Measurements from ENCODE around the gene ZW10. TPM values are rescaled to one million over a fixed set of nuclear protein-coding genes. Genes with fewer than 3 reads are reported as not detected.

The ZW10 gene
- total RNA-seq, 1 experiment from 2014 or later, result 21.0 TPM

- no peaks in the 10 kb centered on the region for H4K20me1 ChIP-seq (ENCODE audit: insufficient read depth)
- ChIA-PET CTCF (no interaction called here), RAD21 (ENCODE audit: low non-redundant PET in 1 of 2, low total read pairs in 2 of 2, uncharacterized antibody in 2 of 2, unreplicated experiment in 2 of 2) (no interaction called here), POLR2A (no interaction called here)
- no peak overlapping the region for H3K4me2 ChIP-seq (ENCODE audit: low read length)
- no peak overlapping the region for H3K4me3 ChIP-seq (replicated peaks in 1 of 2; ENCODE audit: low read depth in 1 of 2, low read length in 2 of 2)
- no peak overlapping the region for H3K9ac ChIP-seq (ENCODE audit: low read length)
- H3K4me1 ChIP-seq (ENCODE audit: control insufficient read depth in 1 of 2, insufficient read depth in 2 of 2, low read length in 2 of 2), result no peaks in the 10 kb centered on the region
- H3K9me3 ChIP-seq (ENCODE audit: control insufficient read depth in 1 of 2, insufficient read depth in 1 of 2, low read depth in 1 of 2, low read length in 2 of 2), result no peaks in the 10 kb centered on the region
- intact Hi-C loops (cut with micrococcal nuclease), result no loop called here
- H3K36me3 ChIP-seq (ENCODE audit: control insufficient read depth in 1 of 2, insufficient read depth in 2 of 2, low read length in 2 of 2), result peaks cover 22 to 35% of the 10 kb centered on the region in 2 experiments; a peak in 3 of 4 replicates
- no peak for DNase-seq (ENCODE audit: low read depth, low spot score)
- ATAC-seq, result no peak
- no peak overlapping the region for H3K27ac ChIP-seq (ENCODE audit: low read depth, low read length)
- no peaks in the 10 kb centered on the region for H3K79me2 ChIP-seq (ENCODE audit: insufficient read depth, low read length)
- H3K27me3 ChIP-seq (ENCODE audit: insufficient read depth, low read length), result no peaks in the 10 kb centered on the region
- BruUV-seq (replicated peaks), result no TSS peak
- H3K9me2 ChIP-seq (ENCODE audit: insufficient read depth), result no peaks in the 10 kb centered on the region
- no peak overlapping the region for H2AFZ ChIP-seq (ENCODE audit: low read depth, low read length, poor library complexity, severe bottlenecking)
- no peak for TF ChIP-seq JUND (IDR thresholded peaks at IDR 0.05)
Measured at GRCh38 chr11:113736323-113736722, 37.2 kb downstream of the ZW10 start.

- H3K9me2 ChIP-seq (ENCODE audit: insufficient read depth), result no peaks in the 10 kb centered on the region
- intact Hi-C loops (cut with micrococcal nuclease), result no loop called here
- no peaks in the 10 kb centered on the region for H3K9me3 ChIP-seq (ENCODE audit: control insufficient read depth in 1 of 2, insufficient read depth in 1 of 2, low read depth in 1 of 2, low read length in 2 of 2)
- no peaks in the 10 kb centered on the region for H3K27me3 ChIP-seq (ENCODE audit: insufficient read depth, low read length)
- no peaks in the 10 kb centered on the region for H4K20me1 ChIP-seq (ENCODE audit: insufficient read depth)
- ChIA-PET RAD21 (ENCODE audit: low non-redundant PET in 1 of 2, low total read pairs in 2 of 2, uncharacterized antibody in 2 of 2, unreplicated experiment in 2 of 2) (no interaction called here), CTCF (no interaction called here), POLR2A (no interaction called here)
- H3K79me2 ChIP-seq (ENCODE audit: insufficient read depth, low read length), result no peaks in the 10 kb centered on the region
- no peak overlapping the region for H3K4me3 ChIP-seq (replicated peaks in 1 of 2; ENCODE audit: low read depth in 1 of 2, low read length in 2 of 2)
- H3K4me1 ChIP-seq (ENCODE audit: control insufficient read depth in 1 of 2, insufficient read depth in 2 of 2, low read length in 2 of 2), result no peaks in the 10 kb centered on the region
- H3K36me3 ChIP-seq (ENCODE audit: control insufficient read depth in 1 of 2, insufficient read depth in 2 of 2, low read length in 2 of 2), result peaks cover 12 to 19% of the 10 kb centered on the region in 2 experiments; a peak in 3 of 4 replicates
- ATAC-seq, result no peak
- H3K9ac ChIP-seq (ENCODE audit: low read length), result no peak overlapping the region
- no peak overlapping the region for H3K4me2 ChIP-seq (ENCODE audit: low read length)
- no peak for DNase-seq (ENCODE audit: low read depth, low spot score)
- BruUV-seq (replicated peaks), result no TSS peak
- H3K27ac ChIP-seq (ENCODE audit: low read depth, low read length), result no peak overlapping the region
- no peak overlapping the region for H2AFZ ChIP-seq (ENCODE audit: low read depth, low read length, poor library complexity, severe bottlenecking)
- no peak for TF ChIP-seq SIN3A (IDR thresholded peaks at IDR 0.05; ENCODE audit: low read depth)
- TF ChIP-seq RAD21 (IDR thresholded peaks at IDR 0.05; ENCODE audit: low read depth), result no peak
- no peak for TF ChIP-seq CEBPB (IDR thresholded peaks at IDR 0.05; ENCODE audit: low read depth)
- no peak for TF ChIP-seq ZFX (IDR thresholded peaks at IDR 0.05)
- no peak for TF ChIP-seq ELF1 (IDR thresholded peaks at IDR 0.05; ENCODE audit: borderline replicate concordance, low read depth)
- TF ChIP-seq EZH2phosphoT487 (IDR thresholded peaks at IDR 0.05; ENCODE audit: borderline replicate concordance), result no peak
- no peak for TF ChIP-seq ZNF274 (IDR thresholded peaks at IDR 0.05; ENCODE audit: low read depth, low read length)
- no peak for TF ChIP-seq MAX (IDR thresholded peaks at IDR 0.05)
- no peak for TF ChIP-seq SP1 (IDR thresholded peaks at IDR 0.05; ENCODE audit: low read depth)
- TF ChIP-seq REST (IDR thresholded peaks at IDR 0.05; ENCODE audit: low read depth), result no peak
- TF ChIP-seq CBX3 (IDR thresholded peaks at IDR 0.05; ENCODE audit: low read depth), result no peak
- TF ChIP-seq EGR1 (IDR thresholded peaks at IDR 0.05; ENCODE audit: low read depth), result no peak
- TF ChIP-seq CTCF (IDR thresholded peaks at IDR 0.05 in 2 of 3, conservative IDR thresholded peaks at IDR 0.05 in 1 of 3; ENCODE audit: borderline replicate concordance in 1 of 3, insufficient read depth in 1 of 3, low read depth in 2 of 3, low read length in 2 of 3), result no peak
- TF ChIP-seq TCF7L2 (IDR thresholded peaks at IDR 0.05; ENCODE audit: borderline replicate concordance, extremely low read depth, insufficient read depth, insufficient read length), result no peak
- no peak for TF ChIP-seq FOSL1 (IDR thresholded peaks at IDR 0.05; ENCODE audit: low read depth)
Measured at GRCh38 chr11:113732092-113732491, 41.4 kb downstream of the ZW10 start.

Measured in HCT116 (cell line).